HPDE6-E6E7 (cell line): ENCODE data around the gene MFN1.

Experiments
- DNase-seq: peaks from one replicate; pipeline ENCODE4 v3.0.0; 2011; ENCODE audit warnings: missing footprints; ENCODE audit errors: extremely low spot score

MFN1 gene

DNA sequence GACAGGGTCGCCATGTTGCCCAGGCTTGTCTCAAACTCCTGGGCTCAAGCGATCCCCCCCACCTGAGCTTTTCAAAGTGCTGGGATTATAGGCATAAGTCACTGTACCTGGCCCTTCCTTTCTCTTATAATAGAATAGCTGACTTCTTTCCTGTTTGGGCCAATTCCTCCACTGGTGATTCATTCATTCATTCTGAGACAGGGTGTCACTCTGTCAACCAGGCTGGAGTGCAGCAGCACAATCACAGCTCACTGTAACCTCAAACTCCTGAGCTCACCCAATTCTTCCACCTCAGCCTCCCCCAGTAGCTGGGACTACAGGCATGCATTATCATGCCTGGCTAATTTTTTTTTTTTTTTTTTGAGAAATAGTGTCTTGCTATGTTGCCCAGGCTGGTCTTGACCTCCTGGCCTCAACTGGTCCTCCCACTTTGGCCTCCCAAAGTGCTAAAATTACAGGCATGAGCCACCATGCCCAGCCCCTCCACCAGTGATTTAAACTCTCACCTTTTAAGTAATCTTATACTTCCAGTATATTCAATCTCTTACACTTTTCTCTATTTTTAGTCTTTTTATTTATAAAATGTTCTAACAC lies 82.9 kb downstream of the MFN1 start:
- no peak for DNase-seq

DNA sequence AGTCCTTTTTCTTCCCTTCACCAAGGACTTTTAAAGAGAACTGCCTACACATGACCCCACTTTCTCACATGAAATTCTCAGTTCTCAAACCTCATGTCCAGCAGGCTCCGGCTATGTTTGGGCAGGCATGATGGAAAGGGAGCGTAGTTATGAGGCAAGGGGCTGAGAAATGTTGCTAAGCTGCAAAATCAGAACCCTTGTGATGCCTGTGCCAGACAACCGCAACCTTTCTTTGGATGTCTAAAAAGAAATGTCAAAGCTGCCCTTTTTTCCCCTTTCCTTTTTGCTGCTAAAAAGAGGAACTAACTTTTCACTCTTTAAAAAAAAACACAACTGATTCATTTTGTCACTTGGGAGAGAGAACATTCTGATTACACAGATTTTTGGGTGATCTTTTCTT lies 84.5 kb downstream of the MFN1 start:
- no peak for DNase-seq

DNA sequence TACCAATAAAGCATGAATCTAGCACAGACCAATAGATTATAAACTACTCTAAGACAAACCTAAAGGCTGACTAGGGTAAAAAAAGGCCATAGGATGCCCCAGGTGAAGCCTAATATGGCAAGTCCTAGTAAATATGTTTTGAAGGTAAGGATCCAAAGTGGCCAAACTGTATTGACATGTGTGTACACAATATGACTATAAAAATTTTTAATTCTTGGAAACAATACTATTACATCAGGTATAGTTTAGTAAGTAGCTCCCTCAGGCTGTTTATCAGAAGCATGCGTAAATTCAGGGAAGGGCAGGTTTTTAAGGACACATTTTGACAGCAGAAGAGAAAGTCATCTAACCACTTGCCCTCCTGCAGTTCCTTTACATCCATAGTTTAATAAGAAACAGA lies 84.9 kb downstream of the MFN1 start:
- DNase-seq, result no peak

DNA sequence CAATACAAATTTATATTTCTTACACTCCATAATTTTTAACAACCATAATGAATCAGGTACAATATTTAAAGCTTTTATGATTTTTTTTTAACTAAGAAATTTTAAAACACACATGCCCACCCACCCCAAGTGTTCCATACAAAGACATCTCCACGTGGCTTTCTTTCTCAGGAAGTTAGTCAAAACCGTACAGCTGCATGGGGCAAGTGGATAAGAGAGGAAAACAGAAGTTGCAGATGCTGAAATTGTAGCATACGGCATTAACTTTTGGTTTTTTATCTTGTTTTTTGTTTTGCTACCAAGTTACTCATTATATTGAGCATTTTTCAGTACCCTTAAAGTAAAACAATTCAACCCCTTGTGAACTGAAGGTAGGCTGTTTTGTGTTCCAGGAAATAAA lies 89.0 kb downstream of the MFN1 start:
- DNase-seq, result no peak

DNA sequence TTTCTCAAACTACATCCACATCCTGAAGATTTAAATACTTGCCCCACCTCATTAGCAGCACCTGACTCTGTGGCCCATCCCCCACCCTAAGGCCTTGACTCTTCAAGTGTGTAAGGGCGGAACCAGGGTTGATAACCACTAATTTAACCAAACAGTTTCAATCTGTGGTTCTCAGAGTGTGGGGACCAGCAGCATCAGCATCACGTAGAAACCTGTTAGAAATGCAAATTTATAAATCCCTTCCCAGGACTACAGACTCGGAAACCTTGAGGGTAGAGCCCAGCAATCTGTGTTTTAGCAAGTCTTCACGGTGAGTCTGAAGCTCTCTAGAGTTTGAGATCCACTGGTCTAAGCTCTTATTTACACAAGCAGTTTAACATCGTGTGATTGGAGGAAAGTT lies 91.3 kb downstream of the MFN1 start:
- DNase-seq, result no peak
